NCI-H748 (cell line): ENCODE measurements around the gene STXBP4.
"Not testable (repeated sequence)": the region's sequence is repeated elsewhere in the genome, so short reads cannot be mapped to it uniquely, and the experiment has no call there.

Experiments
- DNase-seq: peaks from one replicate; lab custom pipeline; 2025; ENCODE audit not compliant: unreplicated experiment; lab: John Stamatoyannopoulos, UW

STXBP4 gene

DNA sequence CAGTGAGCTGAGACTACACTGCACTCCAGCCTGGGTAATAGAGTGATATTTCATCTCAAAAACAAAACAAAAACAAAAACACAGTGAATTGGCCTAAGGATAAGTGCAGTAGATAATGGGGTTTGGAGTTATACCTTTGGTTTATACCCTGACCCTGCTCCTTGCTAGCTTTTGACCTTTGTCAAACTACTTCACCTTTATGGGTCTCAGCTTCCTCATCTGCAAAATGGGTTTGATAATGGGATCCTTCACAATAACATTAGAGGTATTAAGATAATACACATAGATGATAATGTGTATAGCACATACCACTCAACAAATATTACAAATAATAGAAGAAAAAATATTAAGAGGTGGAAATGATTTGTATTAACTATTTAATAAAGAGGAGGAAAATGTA is 85.9 kb downstream of the STXBP4 start:
- no peak for DNase-seq

DNA sequence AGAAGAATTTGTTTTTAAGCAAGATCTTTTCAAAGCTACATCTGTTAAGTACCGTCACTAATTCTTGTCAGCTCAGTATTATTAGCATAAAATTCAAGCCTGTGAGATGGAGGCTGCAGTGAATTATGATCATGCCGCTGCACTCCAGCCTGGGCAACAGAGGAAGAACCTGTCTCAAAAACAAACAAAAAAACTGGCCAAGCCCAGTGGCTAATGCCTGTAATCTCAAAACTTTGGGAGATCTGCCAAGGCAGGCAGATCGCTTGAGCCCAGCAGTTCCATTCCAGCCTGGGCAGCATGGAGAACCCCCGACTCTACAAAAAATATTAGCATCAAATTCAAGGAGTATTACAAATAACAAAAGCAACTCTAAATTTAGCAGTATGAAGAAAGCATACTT is 88.0 kb downstream of the STXBP4 start:
- peak; percentile 56 for DNase-seq

DNA sequence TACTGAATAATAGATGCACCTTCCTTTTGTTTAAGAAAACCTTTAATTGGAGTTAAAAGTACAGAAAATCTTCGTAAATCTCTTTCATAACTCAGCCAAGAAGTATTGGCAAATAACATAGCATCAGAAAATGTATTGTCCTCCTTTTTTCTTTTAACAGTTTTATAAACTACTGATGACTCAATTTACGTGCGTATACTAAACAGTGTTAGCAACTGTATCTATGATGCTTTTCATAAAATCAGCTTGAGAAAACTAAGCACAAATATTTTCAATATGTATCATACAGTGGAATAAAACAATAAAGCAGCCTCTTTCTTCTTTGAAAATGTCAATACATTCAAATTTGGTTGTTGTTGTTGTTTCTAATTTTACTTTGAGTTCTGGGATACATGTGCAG is 88.6 kb downstream of the STXBP4 start:
- no peak for DNase-seq

DNA sequence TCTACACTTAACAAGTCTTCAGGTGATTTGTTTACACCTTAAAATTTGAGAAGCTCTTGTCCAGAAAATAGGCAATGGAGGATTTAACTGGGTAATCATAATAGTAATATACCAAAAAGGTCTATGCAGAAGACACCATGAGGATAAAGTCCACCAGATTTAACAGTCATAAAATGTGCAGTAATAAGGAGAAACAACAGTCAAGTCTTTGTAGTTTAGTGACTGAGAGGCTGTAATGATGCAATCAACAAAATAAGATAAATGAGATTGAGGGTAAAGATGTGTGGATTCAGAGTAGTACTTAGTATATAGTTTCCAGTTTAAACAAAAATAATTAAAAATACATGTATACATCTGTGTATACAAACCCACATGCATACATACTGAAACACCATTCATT is 91.2 kb downstream of the STXBP4 start:
- DNase-seq = no peak

DNA sequence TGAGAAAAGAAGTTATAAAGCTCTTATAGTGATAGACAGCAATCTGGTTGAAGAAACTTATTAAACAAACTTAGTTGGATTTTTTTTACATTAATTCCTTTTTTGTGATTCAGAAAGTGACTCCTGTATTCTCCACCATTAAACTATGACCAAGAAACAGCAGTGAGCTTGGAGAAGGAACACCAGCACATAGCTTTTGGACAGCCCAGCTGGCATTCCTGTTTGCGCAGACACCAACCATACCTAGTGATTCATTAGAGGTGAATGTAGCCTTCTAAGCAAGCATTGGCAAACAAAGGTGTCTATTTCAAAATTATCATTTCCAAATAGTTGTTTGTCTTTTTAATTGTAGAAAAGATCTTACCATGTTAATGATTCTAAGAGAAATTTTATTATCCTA is 94.4 kb downstream of the STXBP4 start:
- DNase-seq = no peak

DNA sequence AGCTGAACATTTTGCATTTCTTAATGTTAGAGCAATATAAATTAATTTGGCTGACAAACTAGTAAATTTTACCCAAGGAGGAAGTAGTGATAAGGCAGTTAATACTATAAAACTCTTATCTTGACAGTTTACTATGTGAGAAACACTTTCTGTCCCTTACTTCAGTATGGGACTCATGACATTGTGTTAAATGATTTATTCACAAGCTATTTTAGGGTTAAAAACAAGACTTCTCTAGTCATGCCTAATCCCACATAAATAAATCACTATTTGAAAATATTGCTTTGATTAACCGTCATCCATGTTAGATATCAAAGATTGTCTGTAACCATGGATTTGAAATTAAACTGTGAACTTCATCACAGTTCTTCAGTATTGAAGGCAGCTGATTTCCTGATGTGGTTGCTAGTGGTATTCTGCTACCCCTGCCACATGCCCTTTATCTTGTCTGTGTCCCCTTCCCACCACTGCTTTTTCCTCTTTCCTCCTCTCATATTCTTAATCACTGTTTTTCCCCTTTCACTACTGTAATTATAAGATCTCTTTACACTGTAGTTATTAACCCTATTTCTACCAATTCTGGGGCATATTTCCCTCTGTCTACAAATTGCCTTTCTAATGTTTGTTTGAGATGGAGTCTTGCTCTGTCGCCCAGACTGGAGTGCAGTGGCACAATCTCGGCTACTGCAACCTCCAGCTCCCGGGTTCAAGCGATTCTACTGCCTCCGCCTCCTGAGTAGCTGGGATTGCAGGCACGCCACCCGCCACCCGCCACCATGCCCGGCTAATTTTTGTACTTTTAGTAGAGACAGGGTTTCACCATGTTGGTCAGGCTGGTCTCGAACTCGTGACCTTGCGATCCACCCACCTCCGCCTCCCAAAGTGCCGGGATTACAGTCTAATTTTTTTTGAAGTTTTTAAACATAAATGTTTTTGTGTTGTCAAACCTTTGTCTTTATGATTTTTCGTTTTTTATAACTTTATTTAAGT is 95.6 kb downstream of the STXBP4 start:
- DNase-seq = no peak

DNA sequence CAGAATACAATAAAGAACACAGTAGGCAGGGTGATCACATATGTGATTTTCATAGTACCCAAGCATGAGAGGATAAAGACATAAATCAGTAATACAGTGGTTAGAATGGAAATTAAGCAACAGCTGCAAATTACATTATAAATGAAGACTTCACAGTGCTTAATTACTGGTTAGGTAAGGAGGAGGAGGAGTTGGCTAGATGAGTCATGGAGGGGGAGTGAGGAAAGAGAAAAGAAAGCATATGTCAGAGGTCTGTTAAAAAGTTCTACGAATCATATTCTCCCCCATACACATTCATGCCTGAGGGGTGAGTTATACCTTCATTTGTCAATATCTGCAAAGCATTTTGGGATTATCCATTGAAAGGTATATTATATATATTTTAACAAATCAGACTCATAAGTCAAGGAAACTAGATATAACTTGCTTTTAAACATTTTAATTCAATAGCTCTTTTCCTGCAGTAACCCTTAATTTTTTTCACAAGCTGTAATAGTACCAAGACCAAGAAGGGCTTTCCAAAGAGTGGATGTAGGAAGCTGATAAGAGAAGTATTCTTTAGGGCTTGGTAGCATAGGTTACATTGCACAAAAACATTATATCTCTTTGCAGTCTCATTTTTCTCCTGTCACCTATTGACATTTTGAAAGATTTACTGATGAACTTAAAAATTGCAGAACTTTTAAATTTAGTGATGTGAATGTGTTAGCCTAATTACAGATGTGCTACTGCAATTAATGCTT is 99.3 kb downstream of the STXBP4 start:
- no peak for DNase-seq

DNA sequence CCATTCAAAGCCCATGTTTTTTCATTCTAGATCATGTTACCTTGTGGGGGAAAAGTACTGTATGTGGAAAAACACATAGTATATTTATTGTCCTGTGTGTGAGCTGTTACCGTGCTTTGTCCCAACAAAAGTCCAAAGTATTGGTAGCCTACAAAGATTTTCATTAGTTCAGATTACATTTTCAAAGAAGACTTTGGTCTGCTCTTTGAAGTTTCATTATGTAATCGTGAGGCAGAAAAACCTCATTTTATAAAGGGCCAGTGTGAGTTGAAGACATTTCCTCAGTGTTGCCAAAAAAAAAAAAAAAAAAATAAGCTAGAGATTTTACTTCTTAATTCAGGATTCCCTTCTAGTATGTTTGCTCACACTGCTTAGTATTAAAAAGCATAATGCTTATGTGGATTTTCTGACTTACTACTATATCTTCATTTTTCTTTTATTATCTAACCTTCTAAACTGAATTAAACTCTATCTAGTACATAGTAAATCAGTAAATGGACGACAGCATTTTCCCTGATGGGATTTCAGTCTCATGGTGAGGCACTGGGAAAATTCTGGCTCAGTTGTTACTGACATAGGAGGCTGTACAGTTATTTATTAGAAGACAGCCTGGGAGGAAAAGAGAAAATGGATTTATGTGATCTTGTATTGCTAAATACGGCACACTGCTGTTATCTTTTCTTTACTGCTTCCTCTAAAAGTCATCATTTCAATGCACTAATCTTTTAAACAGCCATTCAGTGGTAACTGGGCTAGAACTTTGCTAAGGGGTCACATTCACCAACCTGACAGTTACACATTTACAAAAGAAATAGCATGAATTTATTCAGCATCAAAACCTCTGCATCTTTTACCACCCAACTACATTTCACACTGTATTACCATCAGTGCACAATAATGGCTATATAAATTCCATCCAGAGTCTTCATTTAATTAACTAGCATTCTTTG is 100.6 kb downstream of the STXBP4 start:
- DNase-seq = no peak

DNA sequence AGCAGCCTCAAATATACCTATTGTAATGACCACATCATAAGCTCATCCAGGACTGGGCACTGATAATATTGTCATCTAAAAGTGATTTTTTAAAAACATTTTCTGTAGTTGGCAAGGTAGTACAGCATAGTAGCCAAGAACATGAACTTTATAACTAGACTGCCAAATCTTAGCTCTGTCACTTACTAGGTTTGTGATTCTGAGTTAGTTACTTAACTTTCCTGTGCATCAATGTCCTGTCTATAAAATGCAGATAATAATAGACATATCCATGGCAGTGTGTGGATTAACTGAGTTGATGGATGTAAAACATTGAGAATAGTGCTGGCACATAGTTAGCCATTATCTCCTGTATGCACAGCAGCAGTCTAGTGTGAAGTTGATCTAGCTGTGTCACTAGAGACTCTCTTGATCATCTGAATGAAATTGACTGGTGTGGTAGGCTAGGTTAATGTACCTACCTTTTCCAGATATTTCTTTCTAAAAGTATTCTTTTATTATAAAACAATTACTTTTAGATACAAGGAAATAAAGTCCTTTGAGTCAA is 101.5 kb downstream of the STXBP4 start:
- no peak for DNase-seq

DNA sequence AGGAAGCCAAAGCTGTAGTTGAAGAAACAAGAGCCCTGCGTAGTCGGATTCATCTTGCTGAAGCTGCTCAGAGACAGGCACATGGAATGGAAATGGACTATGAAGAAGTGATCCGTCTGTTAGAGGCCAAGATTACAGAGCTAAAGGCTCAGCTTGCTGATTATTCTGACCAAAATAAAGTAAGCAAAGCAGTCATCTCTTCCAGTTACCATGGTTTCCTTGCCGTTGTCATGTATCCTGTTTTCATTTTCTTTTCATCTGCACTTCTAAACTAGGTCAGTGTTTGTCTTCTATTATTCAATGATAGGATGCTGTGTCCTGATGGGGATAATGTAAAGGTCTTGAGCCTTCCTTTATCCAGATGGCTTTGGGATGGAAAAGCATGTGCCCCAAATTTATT is 104.3 kb downstream of the STXBP4 start:
- no peak for DNase-seq

DNA sequence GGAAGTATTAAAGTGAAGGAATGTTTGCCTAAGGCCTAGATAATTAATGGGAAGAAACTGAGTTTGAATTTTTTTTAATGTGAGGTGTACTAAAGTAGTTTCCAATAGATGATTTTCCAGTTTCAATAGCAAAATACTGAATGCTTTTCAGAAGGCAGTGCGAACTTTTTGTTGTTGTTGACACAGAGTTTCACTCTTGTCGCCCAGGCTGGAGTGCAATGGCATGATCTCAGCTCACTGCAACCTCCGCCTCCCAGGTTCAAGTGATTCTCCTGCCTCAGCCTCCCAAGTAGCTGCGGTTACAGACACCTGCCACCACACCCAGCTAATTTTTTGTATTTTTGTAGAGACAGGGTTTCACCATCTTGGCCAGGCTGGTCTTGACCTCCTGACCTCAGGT is 104.9 kb downstream of the STXBP4 start:
- not testable (repeated sequence) for DNase-seq

DNA sequence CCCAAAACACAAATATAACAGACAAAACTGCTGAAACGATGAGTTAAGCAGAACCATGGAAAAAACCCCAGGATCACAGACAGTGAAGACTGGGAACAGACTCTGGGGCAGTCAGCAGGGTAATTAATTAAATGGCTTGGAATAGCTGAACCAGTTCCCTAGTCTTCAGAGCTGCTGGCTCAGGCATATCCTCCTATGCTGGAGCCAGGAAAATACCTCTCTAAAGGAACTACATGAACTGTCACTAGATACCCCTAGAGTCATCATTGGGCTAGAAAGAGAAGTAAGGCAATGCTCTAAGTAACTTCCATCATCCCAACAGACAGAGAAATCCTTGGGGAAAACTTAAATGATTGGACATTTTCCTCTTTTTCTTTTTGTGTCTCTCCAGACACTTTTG is 113.0 kb downstream of the STXBP4 start:
- no peak for DNase-seq

DNA sequence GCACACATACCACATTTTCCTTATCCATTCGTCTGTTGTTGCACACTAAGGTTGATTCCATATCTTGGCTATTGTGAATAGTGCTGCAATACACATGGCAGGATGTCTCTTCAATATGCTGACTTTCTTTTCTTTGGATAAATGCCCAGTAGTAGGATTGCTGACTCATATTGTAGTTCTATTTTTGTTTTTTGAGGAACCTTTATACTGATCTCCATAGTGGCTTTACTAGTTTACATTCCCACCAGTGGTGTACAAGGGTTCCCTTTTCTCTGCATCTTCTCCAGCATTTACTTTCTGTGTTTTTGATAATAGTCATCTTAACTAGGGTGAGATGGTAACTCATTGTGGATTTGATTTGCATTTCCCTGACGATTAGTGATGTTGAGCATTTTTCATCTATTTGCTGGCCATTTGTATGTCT is 118.1 kb downstream of the STXBP4 start:
- DNase-seq = no peak

DNA sequence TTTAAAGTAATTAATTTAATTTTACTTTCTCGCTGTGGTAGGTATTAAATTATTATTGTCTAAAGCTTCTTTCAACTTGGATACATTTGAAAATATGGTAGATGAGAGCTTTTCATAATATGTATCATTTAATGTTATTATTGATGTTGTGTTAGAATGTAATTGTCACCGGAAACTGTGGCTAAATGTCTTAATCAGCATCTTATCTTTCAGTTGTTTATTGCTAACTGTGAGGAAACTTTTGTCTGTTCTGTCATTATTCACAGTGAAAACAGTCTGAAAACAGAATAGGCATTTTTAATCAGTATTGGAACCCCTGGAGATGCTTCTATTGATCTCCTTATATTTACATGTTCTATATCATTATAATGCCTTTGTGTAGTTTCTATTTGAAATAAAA is 120.7 kb downstream of the STXBP4 start:
- no peak for DNase-seq

DNA sequence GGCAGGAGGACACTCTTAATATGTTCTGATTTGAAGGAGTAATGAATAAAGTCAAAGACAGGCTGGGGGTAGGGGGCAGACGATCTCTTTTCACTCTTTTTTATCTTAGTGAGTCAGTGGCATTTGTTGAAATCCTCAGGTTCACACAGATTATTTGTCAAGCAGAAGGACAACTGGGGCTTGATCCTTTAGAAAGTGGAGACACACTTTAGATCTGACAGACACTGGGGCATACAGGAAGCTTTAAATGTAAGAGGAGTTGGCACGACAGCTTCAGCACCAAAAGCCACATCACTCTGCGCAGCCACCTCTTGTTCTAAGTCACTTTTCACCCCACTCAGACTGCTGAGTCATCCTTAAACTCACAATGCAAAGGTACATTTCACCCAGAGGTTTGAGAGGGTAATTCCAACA is 121.5 kb downstream of the STXBP4 start:
- no peak for DNase-seq

DNA sequence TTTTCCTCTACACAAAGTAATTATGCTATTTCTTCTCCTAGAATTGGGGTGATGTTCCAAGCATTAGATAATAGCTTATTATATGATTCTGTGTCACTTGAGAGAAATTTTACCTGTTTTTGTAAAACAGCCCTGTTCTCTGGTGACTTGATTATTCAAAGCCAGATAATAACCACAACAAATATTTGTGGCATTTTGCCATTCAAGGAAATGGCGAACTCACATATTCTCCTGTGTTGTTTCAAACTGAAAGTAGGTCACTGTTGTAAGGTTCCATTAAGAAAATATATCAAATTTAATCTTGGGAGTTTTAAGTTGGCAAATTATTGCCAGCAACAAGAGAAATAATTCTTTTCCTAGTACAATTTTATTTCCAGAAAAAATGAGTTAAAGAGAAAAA is 124.8 kb downstream of the STXBP4 start:
- no peak for DNase-seq

DNA sequence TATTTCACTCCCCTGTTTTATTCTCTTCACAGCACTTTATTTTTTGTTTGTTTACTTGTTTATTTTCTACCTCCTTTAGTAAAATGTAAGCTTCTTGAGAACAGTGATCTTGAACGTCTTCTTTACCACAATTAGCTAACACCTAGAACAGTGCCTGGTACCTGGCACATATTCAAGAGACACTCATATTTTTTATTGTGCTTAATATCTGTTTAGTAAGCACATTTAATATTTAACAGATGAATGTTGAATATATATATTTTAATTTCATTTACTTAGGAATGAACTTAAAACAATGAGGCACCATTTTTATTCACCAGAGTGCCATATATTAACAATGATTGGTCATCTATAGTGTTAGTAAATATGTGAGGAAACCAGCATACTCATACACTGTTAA is 130.2 kb downstream of the STXBP4 start:
- DNase-seq = no peak

DNA sequence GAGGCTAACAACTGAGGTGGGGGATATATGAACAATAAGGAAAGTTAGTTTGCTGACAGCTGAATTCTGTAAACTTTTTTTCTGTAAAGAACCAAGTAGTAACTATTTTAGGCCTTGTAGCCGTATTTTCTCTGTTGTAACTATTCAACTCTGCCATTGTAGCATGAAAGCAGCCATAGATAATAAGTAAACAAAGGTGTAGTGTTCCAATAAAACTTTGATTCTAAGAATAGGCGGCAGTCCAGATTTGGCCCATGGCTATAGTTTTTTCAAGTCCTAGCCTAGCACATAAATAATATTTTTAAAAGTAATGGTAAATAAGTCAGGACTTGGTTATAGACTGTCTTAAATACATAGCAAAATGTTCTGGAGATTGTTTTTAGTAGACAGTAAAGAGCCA is 142.0 kb downstream of the STXBP4 start:
- no peak for DNase-seq

DNA sequence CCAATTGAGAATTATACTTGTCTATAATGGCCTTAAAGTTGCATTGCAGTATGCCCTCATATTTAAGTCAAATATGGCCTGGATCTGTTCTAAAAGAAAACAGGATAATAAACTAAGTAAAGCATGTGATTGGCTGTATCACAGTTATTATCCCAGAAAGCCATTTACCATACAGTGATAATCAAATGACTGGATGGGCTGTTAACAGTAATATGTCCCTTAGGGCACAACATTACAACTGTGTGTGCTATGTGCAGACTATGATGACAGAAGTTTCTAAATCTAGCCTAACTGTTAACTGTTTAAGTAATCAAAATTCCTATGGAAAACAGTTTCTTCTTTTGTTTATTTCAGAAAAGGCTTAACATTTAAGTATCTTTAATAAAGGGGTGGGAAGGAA is 145.7 kb downstream of the STXBP4 start:
- DNase-seq = no peak

DNA sequence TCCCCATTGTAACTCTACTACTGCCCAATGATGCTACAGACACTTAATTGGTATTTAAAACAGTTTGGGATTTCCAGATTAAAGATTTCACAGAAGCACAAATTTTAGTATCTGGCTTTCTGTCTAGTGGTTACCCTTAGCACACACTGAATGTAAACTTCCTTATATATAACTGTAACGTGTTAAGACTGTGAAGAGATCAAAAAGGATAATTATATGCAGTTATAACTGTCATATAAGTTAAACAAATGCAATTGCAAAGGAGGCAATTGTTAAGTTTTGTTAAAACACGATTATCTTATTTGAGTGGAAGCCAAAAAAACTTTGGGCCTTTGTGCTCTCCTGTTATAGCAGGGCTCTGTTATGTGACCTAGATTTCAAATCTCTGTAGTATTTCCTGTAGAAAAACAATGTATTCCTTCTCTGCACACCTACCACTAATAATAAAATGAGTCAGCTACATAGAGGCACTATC is 147.9 kb downstream of the STXBP4 start:
- no peak for DNase-seq

DNA sequence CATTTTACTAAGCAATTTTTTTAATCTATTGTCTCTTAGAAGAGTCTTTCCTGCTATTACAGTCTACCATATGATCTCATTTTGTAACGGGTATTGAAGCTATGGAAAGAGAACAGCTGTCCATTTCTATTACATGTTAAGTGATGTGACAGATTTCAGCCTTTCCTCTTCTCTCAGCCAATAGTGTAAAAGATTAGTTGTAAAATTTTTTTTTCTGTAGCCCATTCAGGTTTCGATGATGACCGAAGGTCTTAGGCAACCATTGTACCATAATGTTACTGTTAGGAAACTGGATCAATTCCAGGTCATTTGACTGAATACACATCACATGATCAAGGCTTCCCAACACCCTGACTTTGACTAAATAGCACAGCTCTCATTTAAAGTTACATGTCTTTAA is 148.6 kb downstream of the STXBP4 start:
- no peak for DNase-seq
